Immature natural killer cell (primary cell): Measurements from ENCODE around the gene KCNJ2. TPM values are rescaled to one million over a fixed set of nuclear protein-coding genes. Genes with fewer than 3 reads are reported as not detected.

Experiments
- DNase-seq, 3 donors: peaks; one replicate each; pipeline ENCODE4 v3.0.0; 2022; ENCODE audit warnings: mixed read lengths in 1 of 3
- H3K27ac Mint-ChIP-seq, 6 donors: one replicate each; pipeline ENCODE4 v1.8.0; 2020; ENCODE audit warnings: mixed read lengths in 6 of 6, mild to moderate bottlenecking in 5 of 6, inconsistent platforms in 4 of 6, moderate library complexity in 3 of 6
- H3K27me3 Mint-ChIP-seq, 3 donors: one replicate each; pipeline ENCODE4 v1.8.0; 2020 to 2021; ENCODE audit warnings: low read depth in 3 of 3, mild to moderate bottlenecking in 3 of 3, mixed read lengths in 3 of 3, moderate library complexity in 3 of 3, inconsistent platforms in 1 of 3
- H3K36me3 Mint-ChIP-seq, 3 donors: one replicate each; pipeline ENCODE4 v1.8.0; 2020; ENCODE audit warnings: mixed read lengths in 3 of 3, inconsistent platforms in 2 of 3, mild to moderate bottlenecking in 2 of 3
- H3K4me1 Mint-ChIP-seq, 2 donors: one replicate each; pipeline ENCODE4 v1.8.0; 2020; ENCODE audit warnings: inconsistent platforms in 2 of 2, mild to moderate bottlenecking in 2 of 2, mixed read lengths in 2 of 2, moderate library complexity in 1 of 2
- H3K4me3 Mint-ChIP-seq, 5 donors: one replicate each; pipeline ENCODE4 v1.8.0; 2020; ENCODE audit warnings: mild to moderate bottlenecking in 5 of 5, mixed read lengths in 5 of 5, inconsistent platforms in 3 of 5, moderate library complexity in 3 of 5
- H3K9me3 Mint-ChIP-seq, 6 donors: one replicate each; pipeline ENCODE4 v1.8.0; 2020; ENCODE audit warnings: mild to moderate bottlenecking in 6 of 6, mixed read lengths in 6 of 6, inconsistent platforms in 4 of 6, moderate library complexity in 3 of 6
- polyA plus RNA-seq, 3 donors: library from polyadenylated mRNA; unstranded; fragments of 300-500 nt; fragmentation: Illumina TruSeq; gene quantifications; one replicate each; pipeline ENCODE4 v1.2.3, GENCODE V29; 2021

KCNJ2 gene
- polyA plus RNA-seq, 3 donors from 2014 or later: not detected

DNA sequence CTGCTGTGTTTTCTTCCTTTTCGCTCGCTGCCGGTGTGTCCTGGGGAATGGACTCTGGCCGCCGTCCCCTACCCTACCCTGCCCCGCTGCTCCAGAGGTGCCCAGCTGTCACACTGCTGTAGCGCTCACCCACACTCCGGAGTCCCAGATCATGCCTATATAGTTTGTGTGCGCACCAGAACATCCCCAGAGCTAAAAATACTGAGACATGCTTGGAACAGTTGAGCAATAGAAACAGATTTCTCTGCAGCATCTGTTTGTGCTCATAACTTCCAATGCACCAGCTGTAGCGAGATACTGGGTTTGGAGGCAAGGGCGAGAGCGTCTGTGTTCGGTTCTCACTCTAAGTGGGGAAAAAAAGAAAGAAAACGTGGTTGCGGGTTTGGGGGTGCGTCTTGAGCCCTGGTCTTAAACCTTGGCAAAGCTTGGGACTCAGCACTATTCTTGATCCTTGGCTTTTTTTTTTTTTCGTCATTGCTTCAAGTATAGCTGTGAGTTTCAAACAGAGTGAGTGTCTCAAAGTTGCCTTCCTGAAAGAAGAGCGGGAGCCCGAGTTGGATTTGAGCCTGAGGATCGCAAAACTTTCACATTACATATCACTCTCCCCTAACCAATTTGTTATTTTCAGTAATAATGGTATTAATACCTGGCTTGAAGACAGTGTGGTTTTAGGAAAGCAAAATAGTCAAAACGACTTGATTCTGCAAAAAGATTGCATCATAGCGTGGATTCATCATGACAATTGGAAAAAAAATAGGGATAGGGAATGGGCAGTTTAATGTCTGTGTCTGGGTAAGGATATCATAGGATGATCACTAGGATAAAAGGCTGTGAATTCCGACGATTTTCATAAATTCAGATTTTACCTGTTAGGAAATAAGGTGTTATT is 621 bp downstream of the KCNJ2 start:
- Mint-ChIP-seq H3K4me3 (peak overlapping the region in 4 of 5 donors; percentile 33 to 59 (median 50)), H3K36me3 (no peaks in the 10 kb centered on the region), H3K9me3 (peaks cover 0 to 13% (median 5%) of the 10 kb centered on the region in 6 donors), H3K27ac (no peak overlapping the region), H3K27me3 (peaks cover 9 to 11% (median 11%) of the 10 kb centered on the region in 3 donors), H3K4me1 (peaks cover 7 to 21% of the 10 kb centered on the region in 2 donors)
- no peak for DNase-seq

DNA sequence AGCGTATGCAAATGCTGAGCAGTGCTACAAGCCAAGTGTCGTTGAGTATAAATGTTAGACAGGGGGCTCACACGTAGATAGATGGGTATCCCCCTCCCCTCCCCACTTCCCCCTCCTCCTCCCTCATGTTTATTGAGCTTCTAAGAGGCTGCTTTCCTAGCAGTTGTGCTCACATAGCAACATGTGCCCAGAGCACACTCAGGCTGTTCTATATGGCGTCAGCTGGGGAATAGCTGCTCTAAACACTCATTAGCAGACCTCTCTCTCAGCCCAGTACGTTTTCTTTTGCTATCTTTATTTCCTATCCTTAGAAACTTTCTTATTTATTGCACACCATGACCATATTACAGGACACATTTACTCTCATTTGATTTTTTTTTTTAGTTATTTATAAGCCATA is 1.8 kb downstream of the KCNJ2 start:
- H3K9me3 Mint-ChIP-seq: peaks cover 0 to 13% (median 5%) of the 10 kb centered on the region in 6 donors
- no peak overlapping the region for H3K27ac Mint-ChIP-seq
- no peak overlapping the region for H3K4me3 Mint-ChIP-seq
- peaks cover 7 to 21% of the 10 kb centered on the region in 2 donors for H3K4me1 Mint-ChIP-seq
- DNase-seq: no peak
- H3K27me3 Mint-ChIP-seq: peaks cover 9 to 11% (median 11%) of the 10 kb centered on the region in 3 donors
- no peaks in the 10 kb centered on the region for H3K36me3 Mint-ChIP-seq

- Mint-ChIP-seq H3K27ac (no peak overlapping the region), H3K4me3 (no peak overlapping the region), H3K27me3 (peaks cover 9 to 12% (median 11%) of the 10 kb centered on the region in 3 donors), H3K4me1 (peaks cover 7 to 21% of the 10 kb centered on the region in 2 donors), H3K36me3 (no peaks in the 10 kb centered on the region), H3K9me3 (peaks cover 0 to 16% (median 4%) of the 10 kb centered on the region in 6 donors)
- no peak for DNase-seq
These were observed 3.1 kb downstream of the KCNJ2 start for GRCh38 chr17:70172449-70172848.

GRCh38 chr17:70172923-70173322 is 3.6 kb downstream of the KCNJ2 start:
- no peak overlapping the region for H3K27ac Mint-ChIP-seq
- H3K9me3 Mint-ChIP-seq: peaks cover 0 to 18% (median 4%) of the 10 kb centered on the region in 6 donors
- DNase-seq: no peak
- peaks cover 7 to 18% of the 10 kb centered on the region in 2 donors for H3K4me1 Mint-ChIP-seq
- H3K4me3 Mint-ChIP-seq: no peak overlapping the region
- peaks cover 9 to 11% (median 9%) of the 10 kb centered on the region in 3 donors for H3K27me3 Mint-ChIP-seq
- H3K36me3 Mint-ChIP-seq: no peaks in the 10 kb centered on the region

- Mint-ChIP-seq H3K27ac (no peak overlapping the region), H3K4me1 (peaks cover 2 to 11% of the 10 kb centered on the region in 2 donors), H3K36me3 (no peaks in the 10 kb centered on the region), H3K9me3 (peaks cover 0 to 18% (median 3%) of the 10 kb centered on the region in 6 donors), H3K4me3 (no peak overlapping the region), H3K27me3 (peaks cover 6 to 11% (median 9%) of the 10 kb centered on the region in 3 donors)
- no peak for DNase-seq
These were observed 4.3 kb downstream of the KCNJ2 start for GRCh38 chr17:70173681-70174080.

GRCh38 chr17:70181376-70181775 is 12.0 kb downstream of the KCNJ2 start:
- DNase-seq: no peak
- Mint-ChIP-seq H3K36me3 (no peaks in the 10 kb centered on the region), H3K27me3 (peaks cover 0 to 2% (median 0%) of the 10 kb centered on the region in 3 donors), H3K9me3 (peaks cover 0 to 10% (median 2%) of the 10 kb centered on the region in 6 donors), H3K4me3 (no peak overlapping the region), H3K27ac (no peak overlapping the region), H3K4me1 (no peaks in the 10 kb centered on the region)

- Mint-ChIP-seq H3K4me3 (no peak overlapping the region), H3K9me3 (peaks cover 0 to 10% (median 2%) of the 10 kb centered on the region in 6 donors), H3K36me3 (no peaks in the 10 kb centered on the region), H3K27ac (no peak overlapping the region), H3K27me3 (peaks cover 0 to 2% (median 0%) of the 10 kb centered on the region in 3 donors), H3K4me1 (no peaks in the 10 kb centered on the region)
- no peak for DNase-seq
These were observed 12.5 kb downstream of the KCNJ2 start for GRCh38 chr17:70181866-70182265.

GRCh38 chr17:70183508-70183907 is 14.2 kb downstream of the KCNJ2 start:
- Mint-ChIP-seq H3K27ac (no peak overlapping the region), H3K36me3 (no peaks in the 10 kb centered on the region), H3K4me1 (no peaks in the 10 kb centered on the region), H3K27me3 (no peaks in the 10 kb centered on the region), H3K4me3 (no peak overlapping the region), H3K9me3 (peaks cover 0 to 2% (median 0%) of the 10 kb centered on the region in 6 donors)
- no peak for DNase-seq

DNA sequence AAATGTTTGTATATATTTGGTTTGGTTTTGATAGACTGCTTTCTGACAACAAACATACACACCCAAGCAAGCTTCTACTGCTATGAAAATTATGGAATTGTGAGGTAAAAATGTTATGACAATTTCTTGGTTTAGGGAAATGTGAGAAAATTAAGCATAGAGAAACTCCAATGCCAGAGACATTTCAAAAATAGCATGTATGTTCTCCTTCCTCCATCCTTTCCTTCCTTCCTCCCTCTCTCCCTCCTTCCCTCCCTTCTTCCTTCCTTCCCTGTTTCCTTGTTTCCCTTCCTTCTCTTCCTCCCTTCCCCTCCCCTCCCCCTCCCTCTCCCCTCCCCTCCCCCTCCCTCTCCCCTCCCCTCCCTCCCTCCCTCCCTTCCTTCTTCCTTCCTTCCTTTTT is 14.9 kb downstream of the KCNJ2 start:
- H3K36me3 Mint-ChIP-seq: no peaks in the 10 kb centered on the region
- H3K27me3 Mint-ChIP-seq: no peaks in the 10 kb centered on the region
- H3K27ac Mint-ChIP-seq: no peak overlapping the region
- no peak for DNase-seq
- H3K9me3 Mint-ChIP-seq: peaks cover 0 to 4% (median 0%) of the 10 kb centered on the region in 6 donors
- H3K4me1 Mint-ChIP-seq: no peaks in the 10 kb centered on the region
- H3K4me3 Mint-ChIP-seq: no peak overlapping the region

DNA sequence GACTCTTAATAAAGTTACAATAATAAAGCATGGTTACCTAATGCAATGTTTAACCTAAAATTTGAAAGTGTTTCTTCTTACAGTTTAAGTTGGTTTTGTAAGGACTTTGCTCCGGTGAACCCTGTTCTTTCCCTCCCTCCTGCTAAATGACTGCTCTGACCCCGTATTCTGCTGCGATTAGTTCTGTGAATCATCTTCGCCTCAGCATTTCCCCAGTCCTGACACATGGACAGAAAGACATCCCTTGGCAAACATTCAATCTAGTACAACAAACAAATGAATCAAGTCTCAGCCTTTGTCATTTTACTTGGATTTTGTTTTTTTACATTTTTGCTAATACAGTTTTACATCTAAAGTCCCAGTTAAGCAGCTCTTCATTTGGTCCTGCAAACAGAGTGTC is 15.4 kb downstream of the KCNJ2 start:
- H3K9me3 Mint-ChIP-seq: peaks cover 0 to 4% (median 0%) of the 10 kb centered on the region in 6 donors
- DNase-seq: no peak
- H3K27ac Mint-ChIP-seq: peak overlapping the region in 1 of 6 donors; percentile 25
- H3K27me3 Mint-ChIP-seq: peaks cover 0 to under 1% (median 0%) of the 10 kb centered on the region in 3 donors
- H3K36me3 Mint-ChIP-seq: no peaks in the 10 kb centered on the region
- H3K4me3 Mint-ChIP-seq: no peak overlapping the region
- no peaks in the 10 kb centered on the region for H3K4me1 Mint-ChIP-seq

- no peak overlapping the region for H3K4me3 Mint-ChIP-seq
- no peak overlapping the region for H3K27ac Mint-ChIP-seq
- H3K36me3 Mint-ChIP-seq: no peaks in the 10 kb centered on the region
- H3K27me3 Mint-ChIP-seq: peaks cover 0 to 1% (median 0%) of the 10 kb centered on the region in 3 donors
- no peak for DNase-seq
- no peaks in the 10 kb centered on the region for H3K4me1 Mint-ChIP-seq
- H3K9me3 Mint-ChIP-seq: peaks cover 0 to 4% (median 0%) of the 10 kb centered on the region in 6 donors
These were observed 16.0 kb downstream of the KCNJ2 start for GRCh38 chr17:70185285-70185684.

DNA sequence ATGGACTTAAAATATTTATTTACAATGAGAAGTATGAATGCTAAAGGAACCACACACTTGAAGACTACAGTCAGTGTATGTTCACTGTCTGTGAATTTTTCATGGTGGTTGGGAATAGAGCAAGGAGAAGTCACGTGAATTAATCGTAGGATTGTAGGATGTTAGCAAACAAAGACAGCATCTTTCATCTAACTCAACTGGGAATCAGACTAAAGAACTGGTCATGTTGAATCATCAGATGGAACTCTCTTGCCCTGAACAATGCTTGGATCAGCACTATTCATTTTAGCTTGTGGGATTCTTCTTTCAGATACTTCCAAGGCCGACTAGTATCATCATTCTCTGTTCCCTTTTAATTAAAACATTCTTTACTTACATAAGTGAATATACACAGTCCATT is 18.1 kb downstream of the KCNJ2 start:
- peaks cover 0 to 4% (median 0%) of the 10 kb centered on the region in 6 donors for H3K9me3 Mint-ChIP-seq
- peaks cover 0 to 1% (median 0%) of the 10 kb centered on the region in 3 donors for H3K27me3 Mint-ChIP-seq
- no peaks in the 10 kb centered on the region for H3K36me3 Mint-ChIP-seq
- H3K27ac Mint-ChIP-seq: no peak overlapping the region
- DNase-seq: no peak
- H3K4me3 Mint-ChIP-seq: no peak overlapping the region
- no peaks in the 10 kb centered on the region for H3K4me1 Mint-ChIP-seq

DNA sequence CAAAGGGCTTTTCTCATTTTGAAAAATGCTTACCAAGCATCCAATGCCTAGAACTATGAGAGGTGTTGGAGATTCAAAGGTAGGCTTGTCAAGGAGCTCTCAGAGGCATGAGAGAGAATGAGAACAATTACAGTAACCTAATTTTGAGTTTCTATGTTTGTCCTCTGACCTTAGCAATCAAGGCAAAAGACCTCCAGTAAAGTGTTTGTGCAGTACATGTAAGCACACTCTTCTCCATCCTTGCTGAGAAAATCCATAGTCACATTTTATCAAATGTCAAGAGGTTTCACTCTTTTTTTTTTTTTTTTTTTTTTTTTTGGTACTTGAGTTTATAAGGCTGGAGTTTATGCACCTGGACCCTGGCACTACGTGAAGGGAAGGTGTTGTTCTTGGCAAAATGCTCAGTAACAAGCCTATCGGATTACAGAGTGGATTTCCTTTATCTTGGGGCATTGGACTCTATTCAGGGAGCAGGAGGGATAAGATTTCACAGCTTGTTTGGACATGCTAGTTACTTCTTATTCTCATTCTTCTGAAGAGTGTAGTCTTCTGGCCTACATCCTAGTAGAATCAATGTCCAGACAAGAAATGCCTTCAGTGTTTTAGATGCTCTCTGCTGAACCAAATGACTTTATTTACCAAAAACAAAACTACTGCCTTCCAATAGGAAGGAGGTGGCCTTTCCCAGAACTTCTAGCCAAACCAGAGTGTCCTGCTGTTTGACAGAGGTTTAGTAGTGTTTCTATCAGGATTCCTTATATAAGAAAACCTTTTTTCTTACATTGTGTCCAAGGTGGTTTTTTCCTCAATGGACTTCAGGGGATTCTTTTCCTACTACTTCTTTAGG is 21.9 kb downstream of the KCNJ2 start:
- H3K4me3 Mint-ChIP-seq: no peak overlapping the region
- no peak for DNase-seq
- peaks cover 0 to 1% (median 0%) of the 10 kb centered on the region in 3 donors for H3K27me3 Mint-ChIP-seq
- no peak overlapping the region for H3K27ac Mint-ChIP-seq
- H3K36me3 Mint-ChIP-seq: no peaks in the 10 kb centered on the region
- H3K9me3 Mint-ChIP-seq: peaks cover 0 to 7% (median 3%) of the 10 kb centered on the region in 6 donors
- no peaks in the 10 kb centered on the region for H3K4me1 Mint-ChIP-seq

GRCh38 chr17:70195091-70195490 is 25.8 kb downstream of the KCNJ2 start:
- Mint-ChIP-seq H3K36me3 (no peaks in the 10 kb centered on the region), H3K27ac (no peak overlapping the region), H3K27me3 (no peaks in the 10 kb centered on the region), H3K4me3 (no peak overlapping the region), H3K9me3 (peaks cover 0 to 10% (median 3%) of the 10 kb centered on the region in 6 donors), H3K4me1 (no peaks in the 10 kb centered on the region)
- no peak for DNase-seq
